IMR-90 (cell line): ENCODE measurements around the gene CEBPB. TPM values are rescaled to one million over a fixed set of nuclear protein-coding genes. Genes with fewer than 3 reads are reported as not detected.

Source experiments
- ATAC-seq: fragments of 200-7000 bp; cut with Tn5 transposase; 2 replicates; pipeline ENCODE4 v1.9.1; 2020; ENCODE audit warnings: low read depth, mild to moderate bottlenecking, moderate library complexity
- BruUV-seq: library from RNA; stranded (reverse); fragments of 400-500 nt; replicated peaks from 2 replicates; lab custom pipeline; 2021; lab: Mats Ljungman, UMichigan
- CTCF ChIA-PET: fragments of 300-600 bp; formaldehyde crosslinking; extraction: SDS; loops from one replicate; lab custom pipeline; 2021; ENCODE audit warnings: antibody characterized with exemption; lab: Yijun Ruan, JAX
- POLR2A ChIA-PET: fragments of 300-600 bp; sonication (Branson Sonifier 250); formaldehyde crosslinking; loops from one replicate; lab custom pipeline; 2022; ENCODE audit warnings: antibody characterized with exemption; ENCODE audit not compliant: unreplicated experiment; lab: Charles Lee
- DNase-seq: peaks from one replicate; pipeline ENCODE4 v3.0.0; 2013
- H2AFZ ChIP-seq: replicated peaks from 2 replicates; pipeline ENCODE3; 2013; ENCODE audit warnings: low read length, mild to moderate bottlenecking; ENCODE audit not compliant: poor library complexity
- H2AK5ac ChIP-seq: 2 replicates; pipeline ENCODE4 v1.6.1; 2013; ENCODE audit warnings: low read depth, low read length, inconsistent platforms
- H2AK9ac ChIP-seq: replicated peaks from 2 replicates; pipeline ENCODE3; 2013; ENCODE audit warnings: mild to moderate bottlenecking, low read depth, low read length, moderate library complexity; ENCODE audit not compliant: poor library complexity
- H2BK120ac ChIP-seq: 2 replicates; pipeline ENCODE4 v1.6.1; 2013; ENCODE audit warnings: low read depth, low read length, inconsistent platforms
- H2BK15ac ChIP-seq: 3 replicates; pipeline ENCODE4 v1.6.1; 2013; ENCODE audit warnings: low read depth, low read length, inconsistent platforms
- H2BK20ac ChIP-seq: 2 replicates; pipeline ENCODE4 v1.6.1; 2013; ENCODE audit warnings: low read depth, mild to moderate bottlenecking, inconsistent platforms, low read length, moderate library complexity
- H2BK5ac ChIP-seq: 2 replicates; pipeline ENCODE4 v1.6.1; 2013; ENCODE audit warnings: mild to moderate bottlenecking, low read depth, low read length, inconsistent platforms; ENCODE audit not compliant: poor library complexity, severe bottlenecking
- H3K14ac ChIP-seq: replicated peaks from 2 replicates; pipeline ENCODE4 v1.6.1; 2013; ENCODE audit warnings: low read depth, low read length, inconsistent platforms
- H3K18ac ChIP-seq: 2 replicates; pipeline ENCODE4 v1.6.1; 2013; ENCODE audit warnings: low read depth, low read length, control low read depth
- H3K23ac ChIP-seq: 2 replicates; pipeline ENCODE4 v1.6.1; 2013; ENCODE audit warnings: low read depth, low read length, inconsistent platforms
- H3K27ac ChIP-seq: 2 replicates; pipeline ENCODE4 v1.5.1; 2013; ENCODE audit warnings: mild to moderate bottlenecking, control low read depth, low read length; ENCODE audit not compliant: insufficient read depth
- H3K27me3 ChIP-seq: 2 replicates; pipeline ENCODE4 v1.6.1; 2013; ENCODE audit warnings: low read length; ENCODE audit not compliant: control insufficient read depth, insufficient read depth
- H3K36me3 ChIP-seq: 2 replicates; pipeline ENCODE4 v1.6.1; 2013; ENCODE audit warnings: low read length, mixed read lengths; ENCODE audit not compliant: control insufficient read depth, insufficient read depth
- H3K4ac ChIP-seq: 2 replicates; pipeline ENCODE4 v1.6.1; 2013; ENCODE audit warnings: low read depth, low read length, inconsistent platforms
- H3K4me1 ChIP-seq: 2 replicates; pipeline ENCODE4 v1.6.1; 2013; ENCODE audit warnings: low read length, mixed read lengths; ENCODE audit not compliant: control insufficient read depth, insufficient read depth
- H3K4me2 ChIP-seq: 2 replicates; pipeline ENCODE4 v1.6.1; 2013; ENCODE audit warnings: low read depth, mild to moderate bottlenecking, control low read depth, low read length, moderate library complexity
- H3K4me3 ChIP-seq: 2 replicates; pipeline ENCODE4 v1.5.1; 2013; ENCODE audit warnings: low read depth, mild to moderate bottlenecking, control low read depth, low read length, moderate library complexity; ENCODE audit not compliant: insufficient read depth
- H3K56ac ChIP-seq: 2 replicates; pipeline ENCODE4 v1.6.1; 2013; ENCODE audit warnings: low read length, inconsistent platforms; ENCODE audit not compliant: insufficient read depth; ENCODE audit errors: extremely low read depth
- H3K79me1 ChIP-seq, 2 experiments: 2 replicates each; pipeline ENCODE4 v1.6.1; 2013; ENCODE audit warnings: low read length in 2 of 2, inconsistent platforms in 1 of 2, low read depth in 1 of 2
- H3K9ac ChIP-seq: 2 replicates; pipeline ENCODE4 v1.6.1; 2013; ENCODE audit warnings: low read depth, low read length, control low read depth
- H3K9me1 ChIP-seq: 2 replicates; pipeline ENCODE4 v1.6.1; 2013; ENCODE audit warnings: low read length, inconsistent platforms; ENCODE audit not compliant: insufficient read depth
- H3K9me3 ChIP-seq: 2 replicates; pipeline ENCODE4 v1.6.1; 2013; ENCODE audit warnings: low read length; ENCODE audit not compliant: control insufficient read depth, insufficient read depth
- H4K20me1 ChIP-seq: 2 replicates; pipeline ENCODE4 v1.6.1; 2013; ENCODE audit warnings: low read length, inconsistent platforms; ENCODE audit not compliant: insufficient read depth
- H4K5ac ChIP-seq: 2 replicates; pipeline ENCODE4 v1.6.1; 2013; ENCODE audit warnings: mild to moderate bottlenecking, low read depth, low read length, control low read depth
- H4K8ac ChIP-seq, 2 experiments: 2 replicates each; pipeline ENCODE4 v1.6.1; 2013; ENCODE audit warnings: low read depth in 2 of 2, low read length in 2 of 2, control low read depth in 1 of 2, inconsistent platforms in 1 of 2
- H4K91ac ChIP-seq: 2 replicates; pipeline ENCODE4 v1.6.1; 2013; ENCODE audit warnings: low read depth, low read length, inconsistent platforms; ENCODE audit not compliant: insufficient read depth
- CEBPB ChIP-seq: IDR thresholded peaks from 2 replicates; pipeline ENCODE4 v1.6.1; 2012; ENCODE audit warnings: low read depth, low read length, improper control_type of control experiment
- MAFK ChIP-seq: IDR thresholded peaks from 2 replicates; pipeline ENCODE4 v1.6.1; 2012; ENCODE audit warnings: low read depth, low read length, improper control_type of control experiment
- MXI1 ChIP-seq: IDR thresholded peaks from 2 replicates; pipeline ENCODE4 v1.6.1; 2012; ENCODE audit warnings: low read depth, mild to moderate bottlenecking, low read length, moderate library complexity, borderline replicate concordance
- NFE2L2 ChIP-seq: fragments of 150-350 bp; IDR thresholded peaks from 2 replicates; pipeline ENCODE4 v1.6.1; 2016; ENCODE audit warnings: low read depth, mild to moderate bottlenecking, low read length
- POLR2A ChIP-seq: IDR thresholded peaks from 2 replicates; pipeline ENCODE4 v1.6.1; 2012; ENCODE audit warnings: mild to moderate bottlenecking, low read depth, low read length
- RCOR1 ChIP-seq: IDR thresholded peaks from 2 replicates; pipeline ENCODE4 v1.6.1; 2012; ENCODE audit warnings: mild to moderate bottlenecking, low read length, improper control_type of control experiment; ENCODE audit not compliant: insufficient replicate concordance
- SMC3 ChIP-seq: fragments of 150-350 bp; IDR thresholded peaks from 2 replicates; pipeline ENCODE4 v1.6.1; 2016; ENCODE audit warnings: low read depth, mild to moderate bottlenecking, antibody characterized with exemption, low read length, moderate library complexity
- WGBS, 2 experiments: methylation state at CpG; one replicate each; pipeline versions ENCODE4 v1.1.5 to v1.1.7; 2013; ENCODE audit warnings: missing lambda C conversion rate in 2 of 2; ENCODE audit not compliant: insufficient read length in 1 of 2; ENCODE audit errors: extremely low coverage in 2 of 2; 5-methylcytosine and 5-hydroxymethylcytosine counted together
- dilution Hi-C: fragments of 300-500 bp; cut with HindIII; formaldehyde crosslinking; loops from one replicate; pipeline ENCODE4 v1.14.3; 2018; ENCODE audit warnings: low sequenced_read_pairs; ENCODE audit not compliant: unreplicated experiment
- in situ Hi-C: fragments of 300-500 bp; cut with MboI; formaldehyde crosslinking; loops from 3 replicates; pipeline ENCODE4 v1.14.3; 2019; ENCODE audit warnings: low sequenced_read_pairs, inconsistent platforms, mixed read lengths
- intact Hi-C: fragments of 100-400 bp; cut with micrococcal nuclease; formaldehyde crosslinking; loops from 2 replicates; pipeline ENCODE4 v1.10.0; 2022
- polyA plus RNA-seq, 3 experiments: library from polyadenylated mRNA; depleted of rRNA; stranded (reverse); fragments of >200 nt; gene quantifications; 2 replicates each; pipeline ENCODE4 v1.2.3, GENCODE V29; 2012; ENCODE audit warnings: low replicate concordance in 1 of 3
- total RNA-seq: library from RNA; depleted of rRNA; stranded (reverse); fragments of >200 nt; gene quantifications from 2 replicates; pipeline ENCODE4 v1.2.3, GENCODE V29; 2012

The CEBPB gene
- total and polyA plus RNA-seq, 2 of the 4 experiments (the other 2 are of a cell fraction), result 3.4 to 17.4 TPM

- H4K5ac ChIP-seq, result no peak overlapping the region
- H3K23ac ChIP-seq, result no peak overlapping the region
- H4K91ac ChIP-seq, result peak overlapping the region; percentile 13
- H2AFZ ChIP-seq, result peak overlapping the region; percentile 5
- dilution Hi-C loops, result no loop called here
- no peak overlapping the region for H3K4me2 ChIP-seq
- ChIA-PET POLR2A (no interaction called here), CTCF (interaction anchor here (0.6 kb wide), 1 partner anchor 60 kb away, joined by 3 read pairs; no protein-coding TSS in a partner anchor)
- peak overlapping the region; percentile 77 for H3K4ac ChIP-seq
- H3K9me1 ChIP-seq, result peaks cover 19% of the 10 kb centered on the region
- no peak overlapping the region for H3K18ac ChIP-seq
- H2BK120ac ChIP-seq, result peak overlapping the region; percentile 77
- peaks cover 21% of the 10 kb centered on the region for H3K4me1 ChIP-seq
- no peak overlapping the region; the same call in 1 of the 2 replicates for H3K14ac ChIP-seq
- in situ Hi-C loops, result no loop called here
- H2BK15ac ChIP-seq, result peak overlapping the region; percentile 42; the same call in 2 of the 3 replicates
- BruUV-seq, result no TSS peak
- intact Hi-C loops, result no loop called here
- H3K27ac ChIP-seq, result no peak overlapping the region
- no peak overlapping the region for H3K9ac ChIP-seq
- no peaks in the 10 kb centered on the region for H3K36me3 ChIP-seq
- WGBS, 2 experiments, result 95% methylated on average over 7 of the region's 12 CpGs; no CpG with 5 or more reads in 1 of the 2 experiments
- DNase-seq (no peak), ATAC-seq (no peak)
- H3K79me1 ChIP-seq, result peaks cover 0 to 6% of the 10 kb centered on the region in 2 experiments; a peak in 2 of 4 replicates
- H3K9me3 ChIP-seq, result peaks cover 6% of the 10 kb centered on the region; the same call in 1 of the 2 replicates
- no peak overlapping the region for H2BK5ac ChIP-seq
- H2AK9ac ChIP-seq, result no peak overlapping the region
- H2AK5ac ChIP-seq, result peak overlapping the region; percentile 93
- H3K56ac ChIP-seq, result no peak overlapping the region
- peak overlapping the region in 1 of 2 experiments; percentile 12; a peak in 1 of 4 replicates for H4K8ac ChIP-seq
- H2BK20ac ChIP-seq, result peak overlapping the region; percentile 86
- TF ChIP-seq SMC3, result no peak
- TF ChIP-seq RCOR1, result no peak
- no peak for TF ChIP-seq MAFK
- TF ChIP-seq CEBPB, result no peak
- no peak for TF ChIP-seq POLR2A
- no peak for TF ChIP-seq MXI1
- TF ChIP-seq NFE2L2, result no peak
- H4K20me1 ChIP-seq, result no peaks in the 10 kb centered on the region
- no peak overlapping the region for H3K4me3 ChIP-seq
- no peaks in the 10 kb centered on the region for H3K27me3 ChIP-seq
Observed at GRCh38 chr20:50222309-50223038, 31.8 kb downstream of the CEBPB start.
